H1 (cell line): ENCODE data around the gene GNAL. TPM values are rescaled to one million over a fixed set of nuclear protein-coding genes. Genes with fewer than 3 reads are reported as not detected.
"Not testable (repeated sequence)": the region's sequence is repeated elsewhere in the genome, so short reads cannot be mapped to it uniquely, and the experiment has no call there.

ENCODE experiments used
- CTCF ChIA-PET: fragments of 300-600 bp; sonication (Branson Sonifier 250); formaldehyde crosslinking; loops from one replicate; lab custom pipeline; 2021; ENCODE audit not compliant: partially characterized antibody; lab: Charles Lee
- POLR2A ChIA-PET: fragments of 300-600 bp; sonication (Branson Sonifier 250); formaldehyde crosslinking; loops from one replicate; lab custom pipeline; 2021; ENCODE audit warnings: inconsistent platforms; ENCODE audit not compliant: partially characterized antibody; lab: Charles Lee
- DNase-seq, 2 experiments: peaks; one replicate each; pipeline versions ENCODE4 v3.0.0 to v3.0.0-alpha.2; 2010 to 2022; ENCODE audit warnings: low spot score in 2 of 2, low read depth in 1 of 2, mixed read lengths in 1 of 2
- FAIRE-seq: peaks from 2 replicates; lab custom pipeline; 2011; peaks lifted over from hg19 to GRCh38; lab: Jason Lieb, UNC
- H2AFZ ChIP-seq: 2 replicates; pipeline ENCODE4 v1.8.1; 2012; ENCODE audit warnings: low read length, inconsistent platforms
- H2AK5ac ChIP-seq: 2 replicates; pipeline ENCODE4 v1.6.1; 2013; ENCODE audit warnings: low read depth, low read length
- H2BK120ac ChIP-seq: replicated peaks from 2 replicates; pipeline ENCODE3; 2013; ENCODE audit warnings: low read depth, low read length, inconsistent platforms
- H2BK12ac ChIP-seq: 2 replicates; pipeline ENCODE4 v1.6.1; 2013; ENCODE audit warnings: low read depth, low read length
- H2BK15ac ChIP-seq: 2 replicates; pipeline ENCODE4 v1.6.1; 2013; ENCODE audit warnings: low read length
- H2BK20ac ChIP-seq: 2 replicates; pipeline ENCODE4 v1.6.1; 2013; ENCODE audit warnings: low read length
- H2BK5ac ChIP-seq: 2 replicates; pipeline ENCODE4 v1.6.1; 2013; ENCODE audit warnings: low read depth, low read length
- H3K14ac ChIP-seq: 2 replicates; pipeline ENCODE4 v1.6.1; 2013; ENCODE audit warnings: inconsistent platforms; ENCODE audit not compliant: insufficient read length
- H3K18ac ChIP-seq: 2 replicates; pipeline ENCODE4 v1.6.1; 2013; ENCODE audit warnings: low read length; ENCODE audit errors: extremely low read depth
- H3K23ac ChIP-seq: 2 replicates; pipeline ENCODE4 v1.6.1; 2013; ENCODE audit warnings: inconsistent platforms; ENCODE audit not compliant: insufficient read length
- H3K23me2 ChIP-seq: 2 replicates; pipeline ENCODE4 v1.6.1; 2013; ENCODE audit warnings: low read depth, low read length
- H3K27ac ChIP-seq: 2 replicates; pipeline ENCODE4 v1.6.1; 2011; ENCODE audit warnings: low read depth, low read length, inconsistent platforms
- H3K27me3 ChIP-seq, 4 experiments: replicated peaks in 1 of 4; 1 replicate in 1 of 4; 2 replicates in 3 of 4; pipeline versions ENCODE4 v1.6.1 to v1.8.1; 2011 to 2013; ENCODE audit warnings: low read length in 3 of 4, mild to moderate bottlenecking in 3 of 4, inconsistent platforms in 2 of 4, mixed read lengths in 2 of 4, moderate library complexity in 1 of 4; ENCODE audit not compliant: control insufficient read depth in 3 of 4, insufficient read depth in 3 of 4; ENCODE audit errors: extremely low read depth in 1 of 4
- H3K36me3 ChIP-seq, 4 experiments: 2 replicates each; pipeline versions ENCODE4 v1.6.1 to v1.8.1; 2011 to 2013; ENCODE audit warnings: mild to moderate bottlenecking in 4 of 4, low read length in 3 of 4, moderate library complexity in 2 of 4, control low read depth in 1 of 4, inconsistent platforms in 1 of 4; ENCODE audit not compliant: insufficient read depth in 4 of 4, control insufficient read depth in 2 of 4
- H3K4ac ChIP-seq: replicated peaks from 2 replicates; pipeline ENCODE3; 2013; ENCODE audit warnings: low read length, low read depth, mixed read lengths, inconsistent platforms; ENCODE audit not compliant: insufficient read length
- H3K4me1 ChIP-seq, 4 experiments: replicated peaks in 1 of 4; 1 replicate in 1 of 4; 2 replicates in 3 of 4; pipeline versions ENCODE4 v1.6.1 to v1.8.1; 2011 to 2013; ENCODE audit warnings: low read length in 3 of 4, inconsistent platforms in 2 of 4, mixed read lengths in 1 of 4; ENCODE audit not compliant: insufficient read depth in 4 of 4, control insufficient read depth in 3 of 4
- H3K4me2 ChIP-seq, 2 experiments: 2 replicates each; pipeline versions ENCODE4 v1.6.1 to v1.8.1; 2011 to 2013; ENCODE audit warnings: low read depth in 2 of 2, low read length in 2 of 2, control low read depth in 1 of 2, inconsistent platforms in 1 of 2, mild to moderate bottlenecking in 1 of 2; ENCODE audit not compliant: insufficient read depth in 1 of 2
- H3K4me3 ChIP-seq, 4 experiments: fragments of 200-600, 300-600 bp in 1 of 4; sonication (generic), shearing (Covaris generic), sonication (Bioruptor Twin) in 1 of 4; 2 replicates each; pipeline versions ENCODE4 v1.5.1 to v1.8.1; 2011 to 2016; ENCODE audit warnings: low read length in 4 of 4, low read depth in 3 of 4, control low read depth in 2 of 4, inconsistent platforms in 2 of 4, mild to moderate bottlenecking in 2 of 4, mixed read lengths in 1 of 4, moderate library complexity in 1 of 4; ENCODE audit not compliant: insufficient read depth in 2 of 4; ENCODE audit errors: extremely low read depth in 1 of 4
- H3K56ac ChIP-seq: replicated peaks from 2 replicates; pipeline ENCODE3; 2013; ENCODE audit warnings: low read depth, mild to moderate bottlenecking, mixed read lengths, low read length, inconsistent platforms; ENCODE audit not compliant: insufficient read length
- H3K79me1 ChIP-seq: 2 replicates; pipeline ENCODE4 v1.6.1; 2013; ENCODE audit warnings: low read depth, low read length, control low read depth
- H3K79me2 ChIP-seq, 2 experiments: 2 replicates each; pipeline versions ENCODE4 v1.6.1 to v1.8.1; 2012 to 2013; ENCODE audit warnings: low read length in 2 of 2, mild to moderate bottlenecking in 2 of 2, inconsistent platforms in 1 of 2; ENCODE audit not compliant: insufficient read depth in 2 of 2, control insufficient read depth in 1 of 2
- H3K9ac ChIP-seq, 4 experiments: replicated peaks in 1 of 4; 1 replicate in 1 of 4; 2 replicates in 3 of 4; pipeline versions ENCODE4 v1.6.1 to v1.8.1; 2011 to 2013; ENCODE audit warnings: low read depth in 3 of 4, low read length in 3 of 4, control low read depth in 2 of 4, mild to moderate bottlenecking in 2 of 4, moderate library complexity in 2 of 4, inconsistent platforms in 1 of 4; ENCODE audit errors: extremely low read depth in 1 of 4
- H3K9me3 ChIP-seq, 2 experiments: 2 replicates each; pipeline versions ENCODE4 v1.6.1 to v1.8.1; 2012 to 2013; ENCODE audit warnings: mild to moderate bottlenecking in 2 of 2, moderate library complexity in 2 of 2, control low read depth in 1 of 2, inconsistent platforms in 1 of 2, low read depth in 1 of 2, low read length in 1 of 2, mixed read lengths in 1 of 2; ENCODE audit not compliant: insufficient read depth in 2 of 2
- H4K20me1 ChIP-seq, 2 experiments: replicated peaks in 1 of 2; 2 replicates each; pipeline versions ENCODE3 to v1.8.1; 2011 to 2013; ENCODE audit warnings: inconsistent platforms in 2 of 2, low read length in 2 of 2, mild to moderate bottlenecking in 1 of 2; ENCODE audit not compliant: insufficient read depth in 2 of 2, control insufficient read depth in 1 of 2
- H4K5ac ChIP-seq: 2 replicates; pipeline ENCODE4 v1.6.1; 2013; ENCODE audit warnings: low read length, low read depth, mixed read lengths, inconsistent platforms; ENCODE audit not compliant: insufficient read length
- H4K8ac ChIP-seq: 2 replicates; pipeline ENCODE4 v1.8.0; 2013; ENCODE audit warnings: mild to moderate bottlenecking, moderate library complexity, low read length, inconsistent platforms; ENCODE audit not compliant: insufficient read depth; ENCODE audit errors: extremely low read depth
- H4K91ac ChIP-seq: replicated peaks from 2 replicates; pipeline ENCODE3; 2013; ENCODE audit warnings: low read length, mixed read lengths, inconsistent platforms; ENCODE audit not compliant: insufficient read length
- BACH1 ChIP-seq: IDR thresholded peaks from 2 replicates; pipeline ENCODE4 v1.6.1; 2012; ENCODE audit warnings: low read length, improper control_type of control experiment
- CBX5 ChIP-seq: fragments of 300-800, 300-1000 bp; sonication (generic); IDR thresholded peaks from 2 replicates; pipeline ENCODE4 v1.7.1; 2016; ENCODE audit warnings: antibody characterized with exemption, low read length, low read depth
- FOSL1 ChIP-seq: IDR thresholded peaks from 2 replicates; pipeline ENCODE4 v1.6.1; 2011; ENCODE audit warnings: mild to moderate bottlenecking, low read depth, low read length, moderate library complexity; ENCODE audit not compliant: insufficient read depth
- JUN ChIP-seq: IDR thresholded peaks from 2 replicates; pipeline ENCODE4 v1.6.1; 2011; ENCODE audit warnings: low read depth, mild to moderate bottlenecking, improper control_type of control experiment, low read length
- KDM1A ChIP-seq: fragments of 200-600, 300-600 bp; sonication (generic); IDR thresholded peaks from 2 replicates; pipeline ENCODE4 v1.7.1; 2016; ENCODE audit warnings: mild to moderate bottlenecking, low read length, borderline replicate concordance
- PHF8 ChIP-seq: fragments of 200-600 bp; sonication (generic); conservative IDR thresholded peaks from 2 replicates; pipeline ENCODE4 v1.7.1; 2012; ENCODE audit warnings: low read depth, mild to moderate bottlenecking, inconsistent platforms, low read length, moderate library complexity
- TCF12 ChIP-seq: IDR thresholded peaks from 2 replicates; pipeline ENCODE4 v1.6.1; 2011; ENCODE audit warnings: low read depth, mild to moderate bottlenecking, low read length
- WGBS, 2 experiments: shearing (Covaris generic) in 1 of 2; methylation state at CpG; one replicate each; pipeline versions ENCODE4 v1.1.6 to v1.1.7; 2013 to 2015; ENCODE audit warnings: low lambda C conversion rate in 2 of 2, mixed read lengths in 2 of 2, inconsistent platforms in 1 of 2, low coverage in 1 of 2, missing lambda C conversion rate in 1 of 2; ENCODE audit not compliant: insufficient replicate concordance in 2 of 2, insufficient coverage in 1 of 2, insufficient read length in 1 of 2; ENCODE audit errors: extremely low coverage in 1 of 2, missing lambda C conversion rate in 1 of 2; 5-methylcytosine and 5-hydroxymethylcytosine counted together
- polyA plus RNA-seq, 7 experiments: library from polyadenylated mRNA; depleted of rRNA in 3 of 7; stranded (reverse) in 5 of 7; unstranded in 2 of 7; fragments of >200 nt in 5 of 7; fragments of 200-250 nt in 2 of 7; gene quantifications; 1 replicate in 5 of 7; 2 replicates in 1 of 7; 4 replicates in 1 of 7; pipeline versions ENCODE4 v1.2.1 to v1.2.3, GENCODE V29; 2011 to 2013; ENCODE audit warnings: missing spikeins in 2 of 7, mixed read lengths in 2 of 7
- total RNA-seq: library from RNA; stranded (reverse); fragmentation: NEBNext Ultra II Directional; extraction: Animal tissue kit (Norgen Biotek cat#: 25700); gene quantifications from 2 replicates; pipeline ENCODE4 v1.2.1, GENCODE V29; 2021

GNAL gene
- total and polyA plus RNA-seq, 2 of the 8 experiments (the other 6 are each of a cell fraction or from before 2014, with no cell fraction given) = 13.2 to 18.3 TPM

- TF ChIP-seq CBX5 (no peak), BACH1 (no peak), KDM1A (no peak), FOSL1 (no peak), TCF12 (peak; percentile 59; the same call in 1 of the 2 replicates), PHF8 (no peak), JUN (no peak)
Observed at GRCh38 chr18:11714244-11714918, 25.3 kb downstream of the GNAL start (continued).

- H3K27me3 ChIP-seq, H2AFZ ChIP-seq, H3K23ac ChIP-seq, H3K4me3 ChIP-seq, H2BK120ac ChIP-seq, DNase-seq, H3K4ac ChIP-seq, H2BK5ac ChIP-seq, H4K91ac ChIP-seq, H3K14ac ChIP-seq, FAIRE-seq, H3K9ac ChIP-seq, POLR2A ChIA-PET, H4K5ac ChIP-seq, H4K20me1 ChIP-seq, H2AK5ac ChIP-seq, H3K9me3 ChIP-seq, H3K18ac ChIP-seq, H3K36me3 ChIP-seq, H4K8ac ChIP-seq, H3K56ac ChIP-seq, H2BK15ac ChIP-seq, H3K23me2 ChIP-seq, H2BK12ac ChIP-seq, H3K27ac ChIP-seq, H2BK20ac ChIP-seq, H3K79me1 ChIP-seq, H3K4me2 ChIP-seq, H3K79me2 ChIP-seq: not testable (repeated sequence)
- peaks cover 0 to 13% (median 1%) of the 10 kb centered on the region in 4 experiments; a peak in 1 of 7 replicates for H3K4me1 ChIP-seq
- CTCF ChIA-PET = interaction anchor here (1.9 kb wide), 1 partner anchor 16 kb away, joined by 7 read pairs; no protein-coding TSS in a partner anchor
- WGBS, 2 experiments = 81% methylated on average over 10 of the region's 24 CpGs; no CpG with 5 or more reads in 1 of the 2 experiments
Observed at GRCh38 chr18:11716767-11717315, 27.8 kb downstream of the GNAL start.
